Chondrocyte (in vitro differentiated cells): ENCODE results near the gene FAM13A. TPM values are rescaled to one million over a fixed set of nuclear protein-coding genes. Genes with fewer than 3 reads are reported as not detected.

Source experiments
- DNase-seq: peaks from one replicate; pipeline ENCODE4 v3.0.0; 2021; ENCODE audit warnings: mixed read lengths, low spot score
- H3K27ac Mint-ChIP-seq: one replicate; pipeline ENCODE4 v1.8.0; 2021; ENCODE audit warnings: mild to moderate bottlenecking, moderate library complexity, mixed read lengths; ENCODE audit not compliant: unreplicated experiment
- H3K27me3 Mint-ChIP-seq: 2 replicates; pipeline ENCODE4 v1.8.0; 2021; ENCODE audit warnings: low read depth, mixed read lengths
- H3K36me3 Mint-ChIP-seq: 2 replicates; pipeline ENCODE4 v1.8.0; 2021; ENCODE audit warnings: low read depth, mixed read lengths
- H3K4me1 Mint-ChIP-seq: 2 replicates; pipeline ENCODE4 v1.8.0; 2021; ENCODE audit warnings: low read depth, mild to moderate bottlenecking, mixed read lengths
- H3K4me3 Mint-ChIP-seq: one replicate; pipeline ENCODE4 v1.8.0; 2021; ENCODE audit warnings: mild to moderate bottlenecking, moderate library complexity, mixed read lengths; ENCODE audit not compliant: unreplicated experiment
- H3K9me3 Mint-ChIP-seq: 2 replicates; pipeline ENCODE4 v1.8.0; 2021; ENCODE audit warnings: low read depth, mixed read lengths
- total RNA-seq: library from RNA; stranded (reverse); gene quantifications from 3 replicates; pipeline ENCODE4 v1.2.1, GENCODE V29; 2021
- TF ChIP-seq, protein P1 (sequence below): fragments of 200-600 bp; sonication (generic); IDR thresholded peaks from 2 replicates; pipeline ENCODE4 v1.5.0; 2021; ENCODE audit warnings: antibody characterized with exemption, mild to moderate bottlenecking, moderate library complexity

The FAM13A gene
- total RNA-seq, 1 donor from 2014 or later: 10.5 TPM

GRCh38 chr4:88719381-88719780 is 337.6 kb downstream of the FAM13A start:
- H3K27ac Mint-ChIP-seq: no peak overlapping the region

DNA sequence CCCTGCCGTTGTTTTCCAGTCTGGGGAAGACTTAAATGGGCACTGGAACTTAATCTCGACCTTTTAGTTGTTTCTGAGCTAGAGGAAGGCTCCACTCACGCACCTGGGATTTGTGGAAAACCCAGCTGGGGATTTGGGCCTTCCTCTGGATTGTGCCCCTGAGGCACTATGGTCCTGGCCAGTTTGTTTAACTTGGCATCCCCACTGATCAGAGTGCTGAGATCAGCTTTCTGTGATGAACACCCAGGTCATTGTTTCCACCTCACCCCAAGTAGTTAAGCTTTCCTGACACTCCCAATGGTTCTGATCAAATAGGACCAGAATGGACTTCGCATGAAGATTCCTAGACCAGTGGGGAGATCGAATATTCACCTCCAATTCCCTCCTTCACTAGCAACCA is 338.9 kb downstream of the FAM13A start:
- Mint-ChIP-seq H3K9me3 (peaks cover 26% of the 10 kb centered on the region), H3K4me1 (peaks cover 13% of the 10 kb centered on the region), H3K27me3 (no peaks in the 10 kb centered on the region), H3K4me3 (no peak overlapping the region), H3K27ac (no peak overlapping the region), H3K36me3 (peaks cover 32% of the 10 kb centered on the region)
- no peak for DNase-seq
- TF ChIP-seq, protein P1, sequence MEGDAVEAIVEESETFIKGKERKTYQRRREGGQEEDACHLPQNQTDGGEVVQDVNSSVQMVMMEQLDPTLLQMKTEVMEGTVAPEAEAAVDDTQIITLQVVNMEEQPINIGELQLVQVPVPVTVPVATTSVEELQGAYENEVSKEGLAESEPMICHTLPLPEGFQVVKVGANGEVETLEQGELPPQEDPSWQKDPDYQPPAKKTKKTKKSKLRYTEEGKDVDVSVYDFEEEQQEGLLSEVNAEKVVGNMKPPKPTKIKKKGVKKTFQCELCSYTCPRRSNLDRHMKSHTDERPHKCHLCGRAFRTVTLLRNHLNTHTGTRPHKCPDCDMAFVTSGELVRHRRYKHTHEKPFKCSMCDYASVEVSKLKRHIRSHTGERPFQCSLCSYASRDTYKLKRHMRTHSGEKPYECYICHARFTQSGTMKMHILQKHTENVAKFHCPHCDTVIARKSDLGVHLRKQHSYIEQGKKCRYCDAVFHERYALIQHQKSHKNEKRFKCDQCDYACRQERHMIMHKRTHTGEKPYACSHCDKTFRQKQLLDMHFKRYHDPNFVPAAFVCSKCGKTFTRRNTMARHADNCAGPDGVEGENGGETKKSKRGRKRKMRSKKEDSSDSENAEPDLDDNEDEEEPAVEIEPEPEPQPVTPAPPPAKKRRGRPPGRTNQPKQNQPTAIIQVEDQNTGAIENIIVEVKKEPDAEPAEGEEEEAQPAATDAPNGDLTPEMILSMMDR: no peak

More at GRCh38 chr4:88719381-88719780, 337.6 kb downstream of the FAM13A start:
- Mint-ChIP-seq H3K36me3 (peaks cover 29% of the 10 kb centered on the region), H3K27me3 (no peaks in the 10 kb centered on the region), H3K4me1 (peaks cover 10% of the 10 kb centered on the region), H3K9me3 (peaks cover 26% of the 10 kb centered on the region), H3K4me3 (no peak overlapping the region)
- TF ChIP-seq, protein P1: no peak
- no peak for DNase-seq

DNA sequence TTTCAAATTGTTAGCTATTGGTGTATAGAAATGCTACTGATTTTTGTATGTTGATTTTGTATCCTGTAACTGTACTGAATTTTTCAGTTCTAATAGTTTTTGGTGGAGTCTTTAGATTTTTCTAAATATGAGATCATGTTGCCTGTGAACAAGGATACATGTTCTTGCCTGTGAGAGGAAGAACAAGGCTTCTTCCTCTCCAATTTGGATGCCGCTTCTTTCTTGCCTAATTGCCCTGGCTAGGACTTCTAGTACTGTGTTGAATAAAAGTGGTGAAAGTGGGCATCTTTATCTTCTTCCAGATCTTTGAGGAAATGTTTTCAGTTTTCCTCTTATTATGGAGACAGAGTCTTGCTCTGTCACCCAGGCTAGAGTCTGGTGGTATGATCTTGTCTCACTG is 343.2 kb downstream of the FAM13A start:
- Mint-ChIP-seq H3K9me3 (peaks cover 34% of the 10 kb centered on the region), H3K27me3 (no peaks in the 10 kb centered on the region), H3K4me1 (peaks cover 8% of the 10 kb centered on the region), H3K4me3 (no peak overlapping the region), H3K36me3 (peaks cover 28% of the 10 kb centered on the region), H3K27ac (peak overlapping the region; percentile 29)
- no peak for DNase-seq
- TF ChIP-seq, protein P1: no peak

GRCh38 chr4:88709989-88710388 is 347.0 kb downstream of the FAM13A start:
- no peak overlapping the region for H3K4me3 Mint-ChIP-seq

DNA sequence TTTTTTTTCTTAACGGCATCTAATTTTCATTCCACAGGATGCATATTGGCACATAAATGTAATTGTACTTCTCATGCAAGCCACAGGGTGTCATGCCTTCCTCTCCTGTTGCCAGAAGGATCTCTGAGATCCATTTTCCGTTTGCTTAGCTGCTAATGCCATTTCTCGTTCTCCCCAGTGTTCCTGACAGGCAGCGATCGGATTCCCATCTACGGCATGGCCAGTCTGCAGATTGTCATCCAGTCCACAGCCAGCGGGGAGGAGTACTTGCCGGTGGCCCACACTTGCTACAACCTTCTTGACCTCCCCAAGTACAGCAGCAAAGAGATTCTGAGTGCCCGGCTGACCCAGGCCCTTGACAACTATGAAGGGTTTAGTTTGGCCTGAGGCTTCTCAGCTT is 350.4 kb downstream of the FAM13A start:
- Mint-ChIP-seq H3K4me3 (no peak overlapping the region), H3K9me3 (no peaks in the 10 kb centered on the region), H3K27ac (peak overlapping the region; percentile 93), H3K36me3 (no peaks in the 10 kb centered on the region), H3K4me1 (peaks cover 27% of the 10 kb centered on the region), H3K27me3 (no peaks in the 10 kb centered on the region)
- TF ChIP-seq, protein P1: peak; percentile 87
- DNase-seq: no peak

More at GRCh38 chr4:88709989-88710388, 347.0 kb downstream of the FAM13A start:
- Mint-ChIP-seq H3K9me3 (peaks cover 11% of the 10 kb centered on the region), H3K4me1 (peaks cover 30% of the 10 kb centered on the region), H3K27me3 (no peaks in the 10 kb centered on the region), H3K36me3 (peaks cover 8% of the 10 kb centered on the region), H3K27ac (no peak overlapping the region)
- DNase-seq: no peak
- TF ChIP-seq, protein P1: no peak
